GM21423 (cell line): Measurements from ENCODE around the gene HDC.

Source experiments
- ATAC-seq: cut with Tn5 transposase; IDR thresholded peaks from one replicate; pipeline ENCODE4 v1.9.1; 2021; ENCODE audit warnings: mild to moderate bottlenecking, moderate library complexity; ENCODE audit not compliant: unreplicated experiment

The HDC gene

DNA sequence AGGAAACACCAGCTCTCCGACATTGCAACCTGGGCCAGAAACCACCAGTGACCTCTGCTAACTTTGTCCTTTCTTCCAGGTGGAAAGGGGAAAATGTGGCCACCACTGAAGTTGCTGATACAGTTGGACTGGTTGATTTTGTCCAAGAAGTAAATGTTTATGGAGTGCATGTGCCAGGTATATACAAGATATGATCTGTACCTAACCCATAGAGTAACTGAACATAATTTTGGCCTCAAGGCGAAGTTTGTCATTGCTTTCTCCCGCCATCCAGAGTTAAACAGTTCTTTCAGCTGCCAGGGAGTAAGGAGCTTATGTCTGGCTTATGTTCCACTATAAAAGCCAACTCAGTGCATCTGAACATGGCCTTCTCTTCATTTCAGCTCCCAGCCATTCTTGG, 36.7 kb downstream of the HDC start:
- no peak for ATAC-seq

DNA sequence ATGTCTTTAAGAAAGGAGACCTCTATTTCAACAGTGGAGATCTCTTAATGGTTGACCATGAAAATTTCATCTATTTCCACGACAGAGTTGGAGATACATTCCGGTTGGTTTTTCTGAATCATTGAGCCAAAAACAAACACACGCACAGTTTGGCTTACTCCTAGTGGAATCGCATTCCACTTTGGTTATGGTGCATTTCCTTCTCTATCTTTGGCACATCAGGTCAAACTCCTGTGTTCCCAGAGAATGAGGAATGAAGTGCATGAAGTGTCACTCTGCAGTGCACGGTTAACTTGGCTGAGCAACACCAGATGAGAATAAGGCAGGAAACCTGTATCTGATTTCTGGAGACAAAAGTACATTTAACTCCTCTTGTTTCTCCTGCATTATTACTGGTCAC, 38.5 kb downstream of the HDC start:
- no peak for ATAC-seq

DNA sequence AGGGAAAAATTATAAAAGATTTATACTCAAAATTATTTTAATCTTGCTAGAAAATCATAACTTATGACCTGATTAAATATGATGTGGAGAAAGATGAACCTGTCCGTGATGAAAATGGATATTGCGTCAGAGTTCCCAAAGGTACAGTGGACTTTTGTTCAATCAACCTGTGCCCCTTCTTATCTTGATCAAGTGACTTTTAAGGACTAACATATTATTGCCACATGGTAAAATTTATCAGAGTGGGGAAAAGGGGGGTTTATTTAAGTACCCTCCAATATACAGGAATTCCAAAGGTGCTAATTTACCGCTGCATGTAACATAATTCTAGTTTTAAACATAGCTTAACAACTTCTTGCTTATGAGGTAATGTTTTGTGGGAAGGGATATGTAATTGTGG, 39.6 kb downstream of the HDC start:
- ATAC-seq: no peak

DNA sequence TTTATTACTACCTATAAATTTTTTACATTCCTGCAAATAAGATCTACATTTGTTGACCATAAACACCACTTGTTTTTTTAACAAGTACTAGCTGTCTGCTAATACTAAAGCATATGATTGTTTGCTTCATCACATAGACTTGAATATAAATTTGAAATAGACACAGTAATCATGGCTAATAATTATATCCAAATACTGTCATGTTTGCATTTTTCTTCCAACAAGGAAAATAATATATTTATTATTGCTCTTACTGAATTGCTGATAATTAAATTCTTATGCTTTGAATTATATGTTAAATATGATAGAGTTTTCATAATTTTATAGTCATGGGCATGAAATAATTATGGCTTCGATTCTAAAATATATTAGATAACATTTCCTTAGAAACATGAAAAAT, 40.5 kb downstream of the HDC start:
- no peak for ATAC-seq

DNA sequence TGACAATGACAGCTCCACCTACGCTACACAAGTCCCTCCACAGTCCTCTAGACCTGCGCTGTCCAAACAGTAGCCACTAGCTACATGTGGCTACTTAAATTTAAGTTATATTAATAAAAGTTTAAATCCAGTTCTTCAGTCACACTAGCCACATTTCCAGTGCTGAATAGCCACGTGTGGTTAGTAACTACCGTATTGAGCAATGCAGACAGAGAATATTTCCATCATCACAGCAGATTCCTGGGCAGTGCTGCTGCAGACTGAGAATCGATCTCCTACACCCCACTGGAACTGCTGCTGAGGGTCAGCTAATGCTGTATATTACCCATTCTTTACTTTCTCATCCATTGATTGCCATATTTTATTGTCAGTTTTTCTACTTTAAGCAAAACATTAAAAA, 40.9 kb downstream of the HDC start:
- no peak for ATAC-seq

DNA sequence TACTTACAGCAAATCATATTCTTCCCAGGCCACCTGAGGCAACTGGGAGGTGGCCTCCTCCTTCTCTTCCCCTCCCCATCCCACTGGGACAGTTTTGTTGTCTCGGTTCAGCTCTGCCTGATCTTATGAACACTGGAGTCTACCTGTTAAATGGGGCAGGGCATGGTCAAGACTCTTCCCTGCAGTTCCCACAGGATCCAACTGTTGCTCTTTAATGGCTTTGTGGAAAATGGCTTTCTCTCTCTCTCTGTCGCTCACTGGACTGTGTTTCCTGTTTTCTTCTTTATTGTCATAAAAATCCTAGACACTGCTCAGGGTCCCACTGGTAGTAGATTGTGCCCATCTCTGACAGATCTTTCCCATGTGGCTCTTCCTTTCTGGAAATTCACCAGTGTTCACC, 43.3 kb downstream of the HDC start:
- no peak for ATAC-seq

DNA sequence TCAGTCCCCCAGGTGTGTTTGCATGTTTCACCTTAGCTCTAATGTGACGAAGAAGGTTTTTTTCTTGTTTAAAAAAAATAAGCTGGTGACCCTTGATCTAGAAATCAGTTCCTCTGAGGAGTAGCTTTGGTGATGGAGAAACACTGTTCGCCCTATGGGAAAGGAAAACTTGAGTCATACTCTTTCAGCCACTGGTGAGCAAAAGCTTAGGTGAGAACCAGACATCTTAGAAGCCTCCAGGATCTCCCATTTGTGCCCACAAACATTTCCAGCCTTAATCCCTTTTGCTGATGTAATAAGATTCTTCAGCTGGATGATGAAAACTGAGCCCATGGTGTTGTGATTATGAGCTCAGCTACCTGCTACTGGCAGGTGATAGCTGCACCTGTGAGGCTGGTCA, 45.7 kb downstream of the HDC start:
- ATAC-seq: no peak

DNA sequence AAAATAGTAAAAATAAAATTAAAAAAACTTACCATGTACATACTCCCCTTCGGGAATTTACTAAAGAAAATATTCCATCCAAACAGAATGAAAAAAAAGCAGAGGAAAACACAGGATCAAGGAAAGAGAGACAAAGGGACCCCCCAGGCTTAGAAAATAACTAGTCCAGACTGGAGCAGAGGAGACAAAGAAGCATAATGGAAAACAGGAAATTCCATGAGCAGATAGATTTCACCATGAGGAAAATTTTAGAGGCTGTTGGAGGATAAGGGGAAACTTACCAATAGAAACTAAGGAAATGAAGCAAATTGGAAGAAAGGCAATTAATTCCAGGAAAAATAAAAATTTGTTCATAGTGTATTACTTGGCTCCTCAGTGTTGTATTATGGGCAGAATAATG, 46.8 kb downstream of the HDC start:
- ATAC-seq: no peak

DNA sequence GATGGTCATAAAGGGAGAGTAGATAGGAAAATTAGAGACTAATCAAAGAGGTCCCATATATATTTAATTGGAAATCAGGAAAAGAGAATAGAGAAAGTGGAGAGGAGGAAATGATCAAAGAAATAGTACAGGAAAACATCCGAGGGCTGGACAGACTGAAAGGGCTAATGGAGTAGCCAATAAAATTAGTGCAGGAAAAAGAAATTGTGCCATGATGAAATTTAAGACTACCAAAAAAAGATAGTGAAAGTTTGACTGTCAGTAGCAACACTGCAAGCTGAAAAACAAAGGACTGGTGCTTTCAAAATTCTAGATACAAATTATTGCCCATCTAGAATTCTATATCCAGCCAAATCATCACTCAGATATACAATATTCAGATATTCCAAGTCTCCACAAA, 47.2 kb downstream of the HDC start:
- no peak for ATAC-seq

DNA sequence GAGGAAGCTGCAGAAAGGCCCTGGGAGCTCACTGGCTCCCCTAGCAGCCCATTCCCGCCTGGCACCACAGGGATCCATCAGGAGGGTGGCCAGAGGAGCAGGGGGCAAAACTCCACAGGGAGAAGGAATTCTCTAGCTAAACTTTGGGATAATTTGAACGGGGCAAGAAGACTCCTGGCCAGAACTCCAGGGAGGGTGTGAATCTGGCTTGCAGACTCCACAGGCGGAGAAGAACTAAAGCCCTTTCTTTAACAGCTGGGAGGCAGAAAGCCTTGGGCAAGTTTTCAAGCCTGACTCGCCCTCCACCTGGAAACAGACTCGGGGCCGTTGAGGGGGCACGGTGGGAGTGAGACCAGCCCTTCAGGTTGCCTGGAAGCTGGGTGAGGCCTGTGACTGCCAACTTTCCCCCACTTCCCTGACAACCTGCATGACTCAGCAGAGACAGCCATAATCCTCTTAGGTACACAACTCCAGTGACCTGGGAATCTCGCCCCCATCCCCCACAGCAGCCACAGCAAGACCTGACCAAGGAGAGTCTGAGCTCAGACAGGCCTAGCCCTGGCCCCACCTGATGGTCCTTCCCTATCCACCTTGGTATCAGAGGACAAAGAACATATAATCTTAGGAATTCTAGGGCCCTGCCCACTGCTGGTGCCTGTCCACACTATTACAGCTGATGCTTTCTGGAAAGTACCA, 54.9 kb downstream of the HDC start:
- ATAC-seq: no peak

DNA sequence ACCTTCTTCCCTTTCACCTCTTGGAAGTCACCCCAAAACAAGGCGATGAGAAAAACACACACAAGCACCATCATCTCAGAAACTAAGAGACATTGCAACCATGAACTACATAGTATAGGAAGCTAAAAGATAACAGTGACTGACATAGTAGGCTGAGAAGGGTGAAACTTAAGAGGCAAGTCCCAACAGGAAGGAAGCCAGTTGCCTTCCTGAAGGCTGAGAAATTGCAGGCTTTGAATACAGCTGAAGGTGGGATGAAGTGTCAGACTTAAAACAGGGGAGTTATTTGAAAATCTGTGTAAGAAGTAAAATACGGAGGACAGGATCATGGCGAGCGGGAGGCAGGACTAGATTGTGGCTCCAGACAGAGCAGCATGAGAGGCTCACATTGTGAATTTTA, 55.7 kb downstream of the HDC start:
- no peak for ATAC-seq

DNA sequence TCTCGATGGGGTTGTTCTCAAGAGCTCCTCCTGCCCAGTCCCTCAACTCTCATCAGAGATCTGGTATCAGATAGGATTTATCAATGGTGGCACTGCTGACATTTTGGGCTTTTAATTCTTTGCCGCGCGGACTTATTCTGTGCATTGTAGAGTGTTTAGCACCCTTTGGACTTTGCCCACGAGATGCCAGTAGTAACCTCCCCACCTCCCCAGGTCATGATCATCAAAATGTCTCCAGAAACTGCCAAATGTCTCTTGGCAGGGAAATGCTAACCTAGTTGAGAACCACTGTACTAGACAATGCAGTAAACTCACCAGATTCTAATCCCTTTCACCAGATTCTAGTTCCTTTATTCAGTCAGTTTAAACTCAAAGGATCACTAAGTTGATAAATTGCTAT, 59.5 kb downstream of the HDC start:
- no peak for ATAC-seq

DNA sequence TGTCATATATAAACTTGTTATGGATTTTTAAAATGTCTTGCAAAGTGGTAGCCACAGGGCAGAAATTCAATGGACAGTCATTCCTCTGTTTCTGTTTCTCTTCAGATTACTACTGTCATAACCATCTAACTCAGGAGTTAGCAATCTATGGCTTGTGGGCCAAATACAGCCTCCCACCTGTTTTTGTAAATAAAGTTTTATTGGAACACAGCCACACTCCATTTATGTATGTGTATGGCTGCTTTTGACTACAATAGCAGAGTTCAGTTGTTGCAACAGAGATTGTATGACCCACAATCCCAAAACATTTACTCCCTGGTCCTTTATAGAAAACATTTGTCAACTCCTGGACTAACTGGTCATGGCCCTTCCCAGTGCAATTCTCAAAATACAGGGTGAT, 63.5 kb downstream of the HDC start:
- ATAC-seq: no peak

DNA sequence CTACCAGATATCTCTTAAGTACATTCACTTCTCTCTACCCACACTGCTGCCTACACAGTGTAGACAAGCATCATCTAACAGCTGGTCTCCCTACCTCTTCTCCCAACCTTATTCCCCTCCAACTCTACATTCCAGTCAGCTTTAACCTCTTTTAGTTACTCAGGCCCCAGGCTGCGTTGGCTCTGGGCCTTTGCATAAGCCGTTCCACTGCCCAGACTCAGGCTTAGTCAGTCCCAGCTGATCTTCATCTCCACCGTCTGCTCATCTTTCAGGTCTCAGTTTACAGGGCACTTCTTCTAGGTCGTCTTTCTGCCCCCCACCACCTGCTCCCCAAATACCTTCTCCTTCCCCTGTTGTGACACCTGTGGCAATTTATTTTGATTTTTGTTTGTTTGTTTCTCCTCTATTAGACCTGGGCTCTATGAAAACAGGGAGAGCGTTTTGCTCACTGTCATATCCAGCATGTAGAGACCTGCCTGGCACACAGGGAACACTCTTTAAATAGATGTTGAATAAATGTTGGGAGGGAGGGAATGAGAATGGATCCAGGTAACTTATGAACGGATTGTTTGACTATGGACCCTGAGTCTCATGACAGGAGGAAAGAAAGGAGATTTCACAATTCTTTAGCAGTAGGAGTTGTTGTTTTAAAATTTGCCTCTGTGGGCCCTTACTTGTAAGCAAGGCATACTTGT, 72.5 kb downstream of the HDC start:
- no peak for ATAC-seq

DNA sequence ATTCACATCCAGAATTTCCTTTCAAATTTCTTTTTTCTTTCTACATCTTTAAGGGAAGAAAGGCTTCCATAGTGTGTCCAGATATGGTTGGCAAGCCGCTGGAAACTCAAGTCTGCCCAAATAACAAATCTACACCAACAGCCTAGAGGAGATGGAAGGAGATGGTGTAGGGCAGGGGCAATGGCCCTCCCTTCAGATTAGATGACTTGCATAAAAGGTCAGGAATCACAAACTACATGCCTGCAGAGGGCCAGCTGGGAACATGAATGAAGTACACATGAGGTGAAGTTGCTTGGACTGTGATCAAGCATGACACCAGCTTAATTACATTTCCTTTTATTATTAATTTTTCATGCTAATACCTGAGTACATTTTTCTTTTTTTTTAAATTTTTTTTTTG, 73.4 kb downstream of the HDC start:
- ATAC-seq: no peak
